NCI-H1694 (cell line): Measurements from ENCODE around the gene IVNS1ABP.
A peak's percentile ranks its signal among the peaks of the same experiment; 100 is the strongest.
"Not testable (repeated sequence)": the region's sequence is repeated elsewhere in the genome, so short reads cannot be mapped to it uniquely, and the experiment has no call there.

ENCODE experiments used
- DNase-seq: peaks from one replicate; lab custom pipeline; 2025; lab: John Stamatoyannopoulos, UW

IVNS1ABP gene

GRCh38 chr1:185328255-185328654, 11.2 kb upstream of the IVNS1ABP start:
- no peak for DNase-seq

GRCh38 chr1:185325413-185325812, 8.4 kb upstream of the IVNS1ABP start:
- no peak for DNase-seq

DNA sequence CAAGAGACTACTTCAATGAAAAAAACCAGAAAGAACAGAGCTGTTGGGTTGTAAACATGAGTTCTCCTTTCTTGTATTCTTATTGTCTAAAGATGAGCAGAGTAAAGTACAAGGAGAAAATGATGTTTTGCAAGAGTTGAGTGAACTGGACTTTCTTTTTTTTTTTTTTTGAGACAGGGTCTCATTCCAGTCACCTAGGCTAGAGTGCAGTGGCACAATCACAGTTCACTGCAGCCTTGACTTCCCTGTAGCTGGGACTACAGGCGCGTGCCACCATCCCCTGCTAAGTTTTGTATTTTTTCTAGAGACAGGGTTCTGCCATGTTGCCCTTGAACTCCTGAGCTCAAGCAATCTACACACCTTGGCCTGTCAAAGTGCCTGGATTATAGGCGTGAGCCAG, 7.1 kb upstream of the IVNS1ABP start:
- no peak for DNase-seq

- DNase-seq: no peak
Observed at GRCh38 chr1:185322636-185323035, 5.6 kb upstream of the IVNS1ABP start.

DNA sequence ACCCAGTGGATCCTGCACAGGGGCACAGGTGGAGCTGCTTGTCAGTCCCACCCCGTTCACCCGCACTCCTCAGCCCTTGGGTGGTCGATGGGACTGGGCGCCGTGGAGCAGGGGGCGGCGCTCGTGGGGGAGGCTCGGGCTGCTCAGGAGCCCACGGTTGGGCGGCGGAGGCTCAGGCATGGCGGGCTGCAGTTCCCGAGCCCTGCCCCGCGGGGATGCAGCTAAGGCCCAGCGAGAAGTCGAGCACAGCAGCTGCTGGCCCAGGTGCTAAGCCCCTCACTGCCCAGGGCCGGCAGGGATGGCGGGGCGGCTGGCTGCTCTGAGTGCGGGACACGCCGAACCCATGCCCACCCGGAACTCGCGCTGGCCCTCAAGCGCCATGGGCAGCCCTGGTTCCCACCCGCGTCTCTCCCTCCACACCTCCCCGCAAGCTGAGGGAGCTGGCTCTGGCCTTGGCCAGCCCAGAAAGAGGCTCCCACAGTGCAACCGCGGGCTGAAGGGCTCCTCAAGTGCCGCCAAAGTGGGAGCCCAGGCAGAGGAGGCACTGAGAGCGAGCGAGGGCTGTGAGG, 4.7 kb upstream of the IVNS1ABP start:
- DNase-seq: not testable (repeated sequence)

GRCh38 chr1:185321104-185321503, 4.1 kb upstream of the IVNS1ABP start:
- not testable (repeated sequence) for DNase-seq

DNA sequence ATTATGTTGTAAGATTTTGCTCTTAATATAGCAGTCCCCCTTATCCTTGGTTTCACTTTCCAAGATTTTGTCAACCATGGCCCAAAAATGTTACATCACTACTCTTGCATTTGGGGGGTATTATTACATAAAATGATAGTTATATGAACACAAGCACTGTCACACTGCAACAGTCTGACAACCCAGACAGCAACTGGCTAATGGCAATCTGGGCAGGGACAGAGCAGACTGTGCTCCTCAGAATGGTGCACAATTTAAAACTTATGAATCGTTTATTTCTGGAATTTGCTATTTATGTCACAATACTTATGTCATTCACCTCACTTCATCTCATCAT, 2.1 kb upstream of the IVNS1ABP start:
- DNase-seq: no peak

GRCh38 chr1:185318431-185319138, 1.5 kb upstream of the IVNS1ABP start:
- DNase-seq: no peak

DNA sequence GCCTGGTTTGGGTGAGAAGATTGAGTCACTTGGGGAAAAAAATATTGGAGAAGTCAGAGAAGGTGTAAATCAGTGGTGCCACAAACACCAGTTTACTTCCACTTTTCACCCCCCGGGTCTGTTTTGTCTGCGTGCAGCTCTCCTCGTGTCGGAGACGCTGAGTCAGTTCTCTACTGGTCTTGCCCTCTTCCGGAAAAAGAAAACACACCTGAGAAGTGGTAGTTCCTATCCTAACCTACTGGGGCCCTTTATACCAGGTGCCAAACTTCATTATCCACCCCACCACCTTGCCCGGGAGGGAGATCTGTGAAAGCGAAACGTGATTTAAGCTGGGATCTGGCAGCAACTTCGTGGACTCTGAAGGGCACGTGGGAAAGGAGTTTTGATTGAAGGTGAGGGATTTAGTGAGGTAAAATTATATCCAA, 855 bp upstream of the IVNS1ABP start:
- no peak for DNase-seq

GRCh38 chr1:185316163-185317033, 645 bp downstream of the IVNS1ABP start:
- DNase-seq: peak; percentile 77

GRCh38 chr1:185315445-185316071, 1.5 kb downstream of the IVNS1ABP start:
- peak; percentile 31 for DNase-seq

DNA sequence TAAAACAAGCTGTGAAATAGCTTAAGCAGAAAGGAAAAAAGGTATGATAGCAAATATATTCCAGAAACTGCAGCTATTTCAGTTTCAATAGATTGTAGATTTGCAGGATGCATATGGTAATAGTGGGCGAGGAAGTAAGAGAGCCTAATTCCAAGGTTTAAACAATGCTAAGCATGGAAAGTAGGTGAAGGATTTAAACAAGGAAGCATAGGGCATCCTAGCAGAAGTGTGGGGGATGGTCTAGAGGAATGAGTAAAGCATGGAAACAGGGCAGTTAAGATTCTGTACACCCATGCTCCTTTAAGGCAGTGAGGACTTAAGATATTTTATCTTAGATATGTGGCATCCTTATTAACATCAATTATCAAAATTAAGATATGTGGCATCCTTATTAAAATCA, 2.6 kb downstream of the IVNS1ABP start:
- no peak for DNase-seq

GRCh38 chr1:185312361-185313138, 4.5 kb downstream of the IVNS1ABP start:
- no peak for DNase-seq

GRCh38 chr1:185311589-185312225, 5.3 kb downstream of the IVNS1ABP start:
- no peak for DNase-seq

DNA sequence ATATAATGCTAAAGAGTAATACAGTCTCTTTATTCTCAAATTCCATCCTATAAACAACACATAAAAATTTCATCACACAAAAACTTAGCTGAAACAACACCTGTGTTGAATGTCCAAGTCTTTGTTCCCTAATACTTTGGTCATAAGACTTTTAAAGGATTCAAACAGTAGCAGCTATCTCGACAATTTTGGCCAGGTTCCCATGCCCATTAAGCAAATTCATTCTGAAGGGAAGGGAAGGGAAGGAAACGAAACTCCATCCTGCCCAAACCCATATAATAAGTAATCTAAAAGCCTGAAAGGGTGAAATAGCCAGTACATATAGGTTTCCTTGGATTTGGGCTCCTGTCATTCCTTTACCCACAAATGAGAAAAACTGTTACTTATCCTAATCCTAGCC, 7.5 kb downstream of the IVNS1ABP start:
- DNase-seq: no peak

GRCh38 chr1:185308126-185308525, 8.9 kb downstream of the IVNS1ABP start:
- no peak for DNase-seq

GRCh38 chr1:185305419-185305818, 11.6 kb downstream of the IVNS1ABP start:
- no peak for DNase-seq

DNA sequence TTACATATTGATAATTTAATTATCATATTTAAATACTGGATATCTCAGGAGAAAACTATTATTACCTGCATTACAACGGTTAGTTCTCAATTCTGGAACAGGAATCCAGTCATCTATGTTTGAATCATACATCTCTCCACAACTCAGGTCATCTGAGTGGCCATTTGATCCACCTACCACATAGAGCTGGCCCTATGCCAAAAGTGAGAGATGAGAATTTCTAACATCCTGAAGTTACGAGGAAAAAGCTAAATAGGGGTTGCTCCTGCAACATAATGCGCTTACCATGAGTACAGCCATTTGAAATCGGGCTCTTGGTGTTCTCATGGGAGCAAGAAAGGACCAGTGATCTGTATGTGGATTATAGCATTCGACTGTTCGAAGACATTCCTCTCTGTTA, 16.9 kb downstream of the IVNS1ABP start:
- no peak for DNase-seq

DNA sequence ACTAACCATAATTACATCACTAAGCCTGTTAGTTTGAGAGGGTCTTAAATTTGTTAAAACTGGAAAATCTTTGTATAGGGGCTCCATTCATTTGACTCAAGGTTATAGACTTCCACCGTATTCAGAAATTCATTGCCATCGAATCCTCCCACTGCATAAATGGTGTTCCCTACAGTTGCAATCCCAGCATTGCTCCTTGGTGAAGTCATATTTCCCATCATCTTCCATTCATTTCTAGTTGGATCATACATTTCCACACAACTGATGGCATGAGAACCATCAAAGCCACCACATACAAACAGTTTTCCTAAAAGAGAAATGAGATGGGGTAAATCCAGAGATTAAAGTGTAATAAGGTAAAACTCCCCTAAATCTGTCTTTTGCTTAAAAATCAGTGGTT, 19.1 kb downstream of the IVNS1ABP start:
- no peak for DNase-seq

- DNase-seq: no peak
Observed at GRCh38 chr1:185295091-185295490, 22.0 kb downstream of the IVNS1ABP start.

GRCh38 chr1:185293967-185294542, 23.0 kb downstream of the IVNS1ABP start:
- DNase-seq: no peak
